A549 (cell line): Measurements from ENCODE around the gene ADH1A.
"Not testable (repeated sequence)": the region's sequence is repeated elsewhere in the genome, so short reads cannot be mapped to it uniquely, and the experiment has no call there.

Source experiments
- CEBPB ChIP-seq, 2 experiments: fragments of >200 bp in 1 of 2; sonication (Bioruptor Twin) in 1 of 2; formaldehyde crosslinking in 1 of 2; IDR thresholded peaks; 2 replicates each; pipeline ENCODE4 v1.6.1; 2012 to 2016
- CHD4 ChIP-seq: fragments of 200-600 bp; sonication (generic); IDR thresholded peaks from 2 replicates; pipeline ENCODE4 v1.6.1; 2016; ENCODE audit warnings: antibody characterized with exemption, mild to moderate bottlenecking, borderline replicate concordance
- EP300 ChIP-seq, 2 experiments: fragments of >200 bp; sonication (Bioruptor Twin); formaldehyde crosslinking; IDR thresholded peaks; 2 replicates in 1 of 2; 3 replicates in 1 of 2; pipeline ENCODE4 v1.6.1; 2016 to 2017
- HOXB5 ChIP-seq: fragments of 250-450 bp; sonication (Bioruptor Pico); IDR thresholded peaks from 2 replicates; pipeline ENCODE4 v1.5.0; 2020; ENCODE audit warnings: mild to moderate bottlenecking, moderate library complexity
- JUNB ChIP-seq: fragments of >200 bp; sonication (Bioruptor Twin); formaldehyde crosslinking; IDR thresholded peaks from 2 replicates; pipeline ENCODE4 v1.6.1; 2016
- KDM1A ChIP-seq: fragments of 200-600 bp; sonication (generic); IDR thresholded peaks from 2 replicates; pipeline ENCODE4 v1.6.1; 2016; ENCODE audit warnings: low read depth, mild to moderate bottlenecking
- NFE2L2 ChIP-seq: fragments of 150-350 bp; conservative IDR thresholded peaks from 2 replicates; pipeline ENCODE4 v1.6.1; 2014; ENCODE audit warnings: low read length
- NR3C1 ChIP-seq: fragments of >200 bp; sonication (Bioruptor Twin); formaldehyde crosslinking; IDR thresholded peaks from 3 replicates; pipeline ENCODE4 v1.6.1; 2017
- POLR2A ChIP-seq: IDR thresholded peaks from 2 replicates; pipeline ENCODE4 v1.6.1; 2012; ENCODE audit warnings: mild to moderate bottlenecking, low read length
- RFX5 ChIP-seq: fragments of 450-650 bp; IDR thresholded peaks from 2 replicates; pipeline ENCODE4 v1.7.1; 2014; ENCODE audit warnings: antibody characterized with exemption, mild to moderate bottlenecking, moderate library complexity
- SMC3 ChIP-seq: fragments of >200 bp; sonication (Bioruptor Twin); formaldehyde crosslinking; IDR thresholded peaks from 3 replicates; pipeline ENCODE4 v1.6.1; 2018; ENCODE audit warnings: inconsistent platforms
- ZNF302 ChIP-seq: fragments of 250-450 bp; sonication (Bioruptor Pico); IDR thresholded peaks from 2 replicates; pipeline ENCODE4 v1.9.0; 2021; ENCODE audit warnings: inconsistent platforms, mild to moderate bottlenecking, moderate library complexity
- TF ChIP-seq, protein P1 (sequence below): fragments of >200 bp; sonication (Bioruptor Twin); formaldehyde crosslinking; IDR thresholded peaks from 3 replicates; pipeline ENCODE4 v1.5.1; 2016

DNA sequence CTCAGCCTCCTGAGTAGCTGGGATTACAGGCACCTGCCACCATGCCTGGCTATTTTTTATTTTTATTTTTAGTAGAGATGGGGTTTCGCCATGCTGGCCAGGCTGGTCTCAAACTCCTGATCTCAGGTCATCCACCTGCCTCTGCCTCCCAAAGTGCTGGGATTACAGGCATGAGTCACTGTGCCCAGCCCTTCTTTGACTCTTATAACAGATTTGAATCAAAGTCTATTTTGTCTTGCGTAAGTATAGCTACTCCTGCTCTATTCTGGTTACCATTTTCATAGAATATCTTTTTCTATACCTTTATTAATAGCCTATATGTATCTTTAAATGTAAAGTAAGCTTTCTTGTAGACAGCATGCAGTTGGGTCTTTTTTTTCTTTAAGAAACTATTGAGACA is 57.4 kb downstream of the ADH1A start:
- TF ChIP-seq, protein P1, sequence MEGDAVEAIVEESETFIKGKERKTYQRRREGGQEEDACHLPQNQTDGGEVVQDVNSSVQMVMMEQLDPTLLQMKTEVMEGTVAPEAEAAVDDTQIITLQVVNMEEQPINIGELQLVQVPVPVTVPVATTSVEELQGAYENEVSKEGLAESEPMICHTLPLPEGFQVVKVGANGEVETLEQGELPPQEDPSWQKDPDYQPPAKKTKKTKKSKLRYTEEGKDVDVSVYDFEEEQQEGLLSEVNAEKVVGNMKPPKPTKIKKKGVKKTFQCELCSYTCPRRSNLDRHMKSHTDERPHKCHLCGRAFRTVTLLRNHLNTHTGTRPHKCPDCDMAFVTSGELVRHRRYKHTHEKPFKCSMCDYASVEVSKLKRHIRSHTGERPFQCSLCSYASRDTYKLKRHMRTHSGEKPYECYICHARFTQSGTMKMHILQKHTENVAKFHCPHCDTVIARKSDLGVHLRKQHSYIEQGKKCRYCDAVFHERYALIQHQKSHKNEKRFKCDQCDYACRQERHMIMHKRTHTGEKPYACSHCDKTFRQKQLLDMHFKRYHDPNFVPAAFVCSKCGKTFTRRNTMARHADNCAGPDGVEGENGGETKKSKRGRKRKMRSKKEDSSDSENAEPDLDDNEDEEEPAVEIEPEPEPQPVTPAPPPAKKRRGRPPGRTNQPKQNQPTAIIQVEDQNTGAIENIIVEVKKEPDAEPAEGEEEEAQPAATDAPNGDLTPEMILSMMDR, result not testable (repeated sequence)
- not testable (repeated sequence) for TF ChIP-seq EP300 (IDR thresholded peaks at IDR 0.05); CHD4; KDM1A; CEBPB (IDR thresholded peaks at IDR 0.05); HOXB5 (CRISPR knock-in tag); NFE2L2; POLR2A; NR3C1; SMC3; JUNB; RFX5; ZNF302 (CRISPR knock-in tag)
